K562 (cell line): ENCODE data around the gene CAMK2A. TPM values are rescaled to one million over a fixed set of nuclear protein-coding genes. Genes with fewer than 3 reads are reported as not detected.

ENCODE experiments used
- ATAC-seq: fragments of 200-7000 bp; cut with Tn5 transposase; 3 replicates; pipeline ENCODE4 v1.9.1; 2020; ENCODE audit warnings: moderate library complexity
- BruUV-seq: library from RNA; stranded (reverse); fragments of 400-500 nt; replicated peaks from 2 replicates; lab custom pipeline; 2021; lab: Mats Ljungman, UMichigan
- CTCF ChIA-PET: fragments of 300-600 bp; formaldehyde crosslinking; extraction: SDS; loops from one replicate; lab custom pipeline; 2021; ENCODE audit warnings: low intra/inter-chr PET ratio; lab: Yijun Ruan, JAX
- POLR2A ChIA-PET: fragments of 300-600, 350-650 bp; sonication (Branson Sonifier 250); formaldehyde crosslinking; extraction: SDS; loops from one replicate; lab custom pipeline; 2021; ENCODE audit warnings: antibody characterized with exemption, inconsistent platforms; lab: Yijun Ruan, JAX
- DNase-seq, 4 experiments: peaks; one replicate each; pipeline versions ENCODE4 v3.0.0 to v3.0.0-alpha.2; 2011 to 2018; ENCODE audit warnings: low spot score in 3 of 4, mixed read lengths in 3 of 4; ENCODE audit errors: extremely low read depth in 1 of 4
- FAIRE-seq: peaks from 2 replicates; lab custom pipeline; 2011; peaks lifted over from hg19 to GRCh38; lab: Jason Lieb, UNC
- H2AFZ ChIP-seq: 2 replicates; pipeline ENCODE4 v1.6.0; 2011; ENCODE audit warnings: low read depth, low read length, control low read depth, inconsistent platforms
- H3K27ac ChIP-seq: fragments of 200-600 bp; 3 replicates; pipeline ENCODE4 v1.8.0; 2011; ENCODE audit warnings: low read depth, mild to moderate bottlenecking, control low read depth, inconsistent platforms, low read length, moderate library complexity, mixed read lengths; ENCODE audit errors: extremely low read depth
- H3K27me3 ChIP-seq, 2 experiments: fragments of 300-600 bp in 1 of 2; 2 replicates in 1 of 2; 3 replicates in 1 of 2; pipeline versions ENCODE4 v1.6.0 to v1.8.0; 2011; ENCODE audit warnings: inconsistent platforms in 2 of 2, low read length in 2 of 2, mild to moderate bottlenecking in 1 of 2, mixed read lengths in 1 of 2, moderate library complexity in 1 of 2; ENCODE audit not compliant: control insufficient read depth in 2 of 2, insufficient read depth in 2 of 2
- H3K36me3 ChIP-seq: fragments of 300-600 bp; 3 replicates; pipeline ENCODE4 v1.8.0; 2011; ENCODE audit warnings: mild to moderate bottlenecking, low read length, inconsistent platforms; ENCODE audit not compliant: control insufficient read depth, insufficient read depth
- H3K4me1 ChIP-seq, 2 experiments: fragments of 200-600 bp in 1 of 2; replicated peaks in 1 of 2; 2 replicates in 1 of 2; 3 replicates in 1 of 2; pipeline versions ENCODE4 v1.5.1 to v1.8.0; 2011; ENCODE audit warnings: inconsistent platforms in 2 of 2, low read length in 2 of 2, mild to moderate bottlenecking in 1 of 2, mixed read lengths in 1 of 2, moderate library complexity in 1 of 2; ENCODE audit not compliant: control insufficient read depth in 2 of 2, insufficient read depth in 2 of 2
- H3K4me2 ChIP-seq: 2 replicates; pipeline ENCODE4 v1.6.1; 2011; ENCODE audit warnings: low read length, control low read depth, inconsistent platforms, mixed read lengths; ENCODE audit not compliant: insufficient read depth
- H3K4me3 ChIP-seq: fragments of 200-600 bp; sonication (generic), shearing (Covaris generic); 2 replicates; pipeline ENCODE4 v1.5.1; 2016; ENCODE audit warnings: control low read depth, inconsistent platforms
- H3K79me2 ChIP-seq: fragments of 200-600 bp; 3 replicates; pipeline ENCODE4 v1.8.0; 2011; ENCODE audit warnings: low read length, inconsistent platforms; ENCODE audit not compliant: control insufficient read depth, insufficient read depth
- H3K9ac ChIP-seq, 2 experiments: 2 replicates each; pipeline versions ENCODE4 v1.6.0 to v1.6.1; 2011; ENCODE audit warnings: low read depth in 2 of 2, low read length in 2 of 2, control low read depth in 1 of 2, inconsistent platforms in 1 of 2, mild to moderate bottlenecking in 1 of 2, mixed read lengths in 1 of 2; ENCODE audit not compliant: insufficient read depth in 1 of 2
- H3K9me1 ChIP-seq: one replicate; pipeline ENCODE4 v1.6.0; 2011; ENCODE audit warnings: inconsistent platforms, mild to moderate bottlenecking, low read length, moderate library complexity; ENCODE audit not compliant: control insufficient read depth, insufficient read depth
- H3K9me3 ChIP-seq: replicated peaks from 2 replicates; pipeline ENCODE4 v1.5.1; 2011; ENCODE audit warnings: low read depth, low read length, inconsistent platforms; ENCODE audit not compliant: control insufficient read depth, insufficient read depth
- H4K20me1 ChIP-seq: replicated peaks from 2 replicates; pipeline ENCODE4 v1.6.1; 2011; ENCODE audit warnings: low read length, inconsistent platforms, mixed read lengths; ENCODE audit not compliant: control insufficient read depth, insufficient read depth
- RB1 ChIP-seq: fragments of 450-650 bp; IDR thresholded peaks from 2 replicates; pipeline ENCODE4 v1.6.1; 2017; ENCODE audit warnings: low read depth, mild to moderate bottlenecking
- WGBS: fragments of 100-300 bp; shearing (Covaris generic); methylation state at CpG from one replicate; pipeline ENCODE4 v1.1.6; 2016; ENCODE audit warnings: low coverage, mixed read lengths; ENCODE audit not compliant: insufficient coverage; ENCODE audit errors: missing lambda C conversion rate; 5-methylcytosine and 5-hydroxymethylcytosine counted together
- in situ Hi-C: fragments of 300-500 bp; cut with MboI; formaldehyde crosslinking; loops from 4 replicates; pipeline ENCODE4 v1.15.0; 2018; ENCODE audit warnings: inconsistent platforms, mixed read lengths
- intact Hi-C: fragments of 100-400 bp; cut with micrococcal nuclease; formaldehyde crosslinking; loops from 2 replicates; pipeline ENCODE4 v1.14.2; 2022
- polyA plus RNA-seq, 8 experiments: library from polyadenylated mRNA; depleted of rRNA in 4 of 8; stranded (reverse) in 5 of 8; unstranded in 3 of 8; fragments of >200 nt; fragmentation: Nextera tagmentation in 2 of 8; fragmentation: Illumina TruSeq in 1 of 8; extraction: Ambion mirVana in 2 of 8; extraction: Trizol in 1 of 8; gene quantifications; 2 replicates each; pipeline versions ENCODE4 v1.2.1 to v1.2.3, GENCODE V29; 2011 to 2014; ENCODE audit warnings: inconsistent platforms in 1 of 8, missing spikeins in 1 of 8
- total RNA-seq, 7 experiments: library from RNA; depleted of rRNA in 6 of 7; stranded (reverse); fragments of >200 nt in 6 of 7; fragmentation: Illumina TruSeq in 2 of 7; extraction: Trizol in 2 of 7; gene quantifications; 2 replicates each; pipeline versions ENCODE4 v1.2.1 to v1.2.3, GENCODE V29; 2011 to 2021; ENCODE audit warnings: low replicate concordance in 1 of 7
- TF ChIP-seq, protein P1 (sequence below), 3 experiments: fragments of 200-800 bp in 1 of 3; sonication (Bioruptor generic) in 1 of 3; sonication (generic) in 1 of 3; formaldehyde crosslinking in 1 of 3; IDR thresholded peaks; 2 replicates each; pipeline versions ENCODE4 v1.6.1 to v1.8.0; 2016 to 2022; ENCODE audit warnings: mild to moderate bottlenecking in 2 of 3, missing compliant biosample characterization in 2 of 3, missing genetic modification characterization in 2 of 3, missing genetic modification reagents in 1 of 3
- TF ChIP-seq, protein P2 (sequence below), 3 experiments: IDR thresholded peaks in 2 of 3; conservative IDR thresholded peaks in 1 of 3; 2 replicates each; pipeline ENCODE4 v1.5.1; 2011 to 2012; ENCODE audit warnings: low read length in 3 of 3, mild to moderate bottlenecking in 3 of 3, control low read depth in 2 of 3, improper control_type of control experiment in 1 of 3, inconsistent platforms in 1 of 3, low read depth in 1 of 3, mixed read lengths in 1 of 3, moderate library complexity in 1 of 3; ENCODE audit not compliant: insufficient read depth in 2 of 3
- TF ChIP-seq, protein P3 (sequence below): IDR thresholded peaks from 2 replicates; pipeline ENCODE4 v1.6.1; 2011; ENCODE audit warnings: borderline replicate concordance, low read depth, mild to moderate bottlenecking, moderate library complexity, low read length; ENCODE audit not compliant: insufficient read depth, poor library complexity, severe bottlenecking

Gene CAMK2A
- total and polyA plus RNA-seq, 9 of the 15 experiments (the other 6 are each of a cell fraction or from before 2014, with no cell fraction given), result 0.01 to 0.18 (median 0.04) TPM; not detected in 6

DNA sequence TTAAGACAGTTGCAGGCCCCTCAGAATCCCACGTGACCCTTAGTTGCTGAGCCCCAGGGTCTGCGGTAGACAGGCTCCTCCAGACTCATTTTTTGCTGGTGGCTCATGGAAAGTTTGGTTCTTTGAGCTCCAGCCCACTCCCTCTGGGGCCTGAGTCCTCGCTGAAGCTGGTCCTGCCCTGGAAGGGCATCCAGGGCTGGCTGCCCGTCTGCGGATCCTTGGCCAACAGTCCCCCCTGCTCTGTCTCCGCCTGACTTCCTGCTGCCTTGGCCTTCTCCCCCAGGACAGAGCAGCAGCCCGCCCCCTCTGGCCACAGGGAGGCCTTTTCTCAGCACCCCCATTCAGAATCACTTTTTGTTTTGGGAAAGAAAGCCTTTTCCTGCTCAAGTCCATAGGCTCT is 75.3 kb downstream of the CAMK2A start:
- 29% methylated on average over 7 of the region's 7 CpGs for WGBS

More for the DNA sequence above, 75.3 kb downstream of the CAMK2A start:
- Histone ChIP-seq H3K9ac (0 out of 4 replicates have a peak overlapping the region, but pooled peaks of 1 of the 2 experiments have one; percentile 56), H3K4me2 (no peak overlapping the region), H3K4me1 (peaks cover 4 to 5% of the 10 kb centered on the region in 2 experiments; a peak in 3 of 5 replicates), H3K9me3 (no peaks in the 10 kb centered on the region), H3K36me3 (no peaks in the 10 kb centered on the region), H3K79me2 (no peaks in the 10 kb centered on the region), H3K9me1 (no peaks in the 10 kb centered on the region), H3K4me3 (no peak overlapping the region), H4K20me1 (0 out of 2 replicates have a peak, but pooled peaks cover 4% of the 10 kb centered on the region), H3K27me3 (peaks cover under 1 to 27% of the 10 kb centered on the region in 2 experiments; a peak in 4 of 5 replicates), H3K27ac (no peak overlapping the region)
- ChIA-PET POLR2A (no interaction called here), CTCF (interaction anchor here (1.1 to 1.5 kb wide), 2 partner anchors 53 to 86 kb away, joined by 3 to 4 read pairs; no protein-coding TSS in a partner anchor)
- ATAC-seq (peak; percentile 48; the same call in 2 of the 3 replicates), FAIRE-seq (no peak), DNase-seq (peak in 3 of 4 experiments; percentile 55 to 62 (median 58))
- in situ Hi-C loops (loop anchor here (10.0 kb wide), 1 partner anchor 579 kb away; no protein-coding TSS in a partner anchor), intact Hi-C loops (no loop called here)
- BruUV-seq, result no TSS peak
- TF ChIP-seq, protein P1, sequence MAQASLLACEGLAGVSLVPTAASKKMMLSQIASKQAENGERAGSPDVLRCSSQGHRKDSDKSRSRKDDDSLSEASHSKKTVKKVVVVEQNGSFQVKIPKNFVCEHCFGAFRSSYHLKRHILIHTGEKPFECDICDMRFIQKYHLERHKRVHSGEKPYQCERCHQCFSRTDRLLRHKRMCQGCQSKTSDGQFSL (CRISPR knock-in tag; IDR thresholded peaks at IDR 0.05), result peak; percentile 39; the same call in 1 of the 2 replicates
- TF ChIP-seq, protein P1 (tag; IDR thresholded peaks at IDR 0.05), result 0 out of 4 replicates have a peak, but pooled peaks of 1 of the 2 experiments have one; percentile 30
- no peak for TF ChIP-seq RB1
- TF ChIP-seq, protein P2, sequence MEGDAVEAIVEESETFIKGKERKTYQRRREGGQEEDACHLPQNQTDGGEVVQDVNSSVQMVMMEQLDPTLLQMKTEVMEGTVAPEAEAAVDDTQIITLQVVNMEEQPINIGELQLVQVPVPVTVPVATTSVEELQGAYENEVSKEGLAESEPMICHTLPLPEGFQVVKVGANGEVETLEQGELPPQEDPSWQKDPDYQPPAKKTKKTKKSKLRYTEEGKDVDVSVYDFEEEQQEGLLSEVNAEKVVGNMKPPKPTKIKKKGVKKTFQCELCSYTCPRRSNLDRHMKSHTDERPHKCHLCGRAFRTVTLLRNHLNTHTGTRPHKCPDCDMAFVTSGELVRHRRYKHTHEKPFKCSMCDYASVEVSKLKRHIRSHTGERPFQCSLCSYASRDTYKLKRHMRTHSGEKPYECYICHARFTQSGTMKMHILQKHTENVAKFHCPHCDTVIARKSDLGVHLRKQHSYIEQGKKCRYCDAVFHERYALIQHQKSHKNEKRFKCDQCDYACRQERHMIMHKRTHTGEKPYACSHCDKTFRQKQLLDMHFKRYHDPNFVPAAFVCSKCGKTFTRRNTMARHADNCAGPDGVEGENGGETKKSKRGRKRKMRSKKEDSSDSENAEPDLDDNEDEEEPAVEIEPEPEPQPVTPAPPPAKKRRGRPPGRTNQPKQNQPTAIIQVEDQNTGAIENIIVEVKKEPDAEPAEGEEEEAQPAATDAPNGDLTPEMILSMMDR (IDR thresholded peaks at IDR 0.05 in 2 of 3, conservative IDR thresholded peaks at IDR 0.05 in 1 of 3; ENCODE audit: insufficient read depth in 2 of 3, low read depth in 1 of 3, low read length in 3 of 3), result peak; percentile 37 to 48 (median 38); a peak in 4 of 6 replicates
- TF ChIP-seq, protein P3, sequence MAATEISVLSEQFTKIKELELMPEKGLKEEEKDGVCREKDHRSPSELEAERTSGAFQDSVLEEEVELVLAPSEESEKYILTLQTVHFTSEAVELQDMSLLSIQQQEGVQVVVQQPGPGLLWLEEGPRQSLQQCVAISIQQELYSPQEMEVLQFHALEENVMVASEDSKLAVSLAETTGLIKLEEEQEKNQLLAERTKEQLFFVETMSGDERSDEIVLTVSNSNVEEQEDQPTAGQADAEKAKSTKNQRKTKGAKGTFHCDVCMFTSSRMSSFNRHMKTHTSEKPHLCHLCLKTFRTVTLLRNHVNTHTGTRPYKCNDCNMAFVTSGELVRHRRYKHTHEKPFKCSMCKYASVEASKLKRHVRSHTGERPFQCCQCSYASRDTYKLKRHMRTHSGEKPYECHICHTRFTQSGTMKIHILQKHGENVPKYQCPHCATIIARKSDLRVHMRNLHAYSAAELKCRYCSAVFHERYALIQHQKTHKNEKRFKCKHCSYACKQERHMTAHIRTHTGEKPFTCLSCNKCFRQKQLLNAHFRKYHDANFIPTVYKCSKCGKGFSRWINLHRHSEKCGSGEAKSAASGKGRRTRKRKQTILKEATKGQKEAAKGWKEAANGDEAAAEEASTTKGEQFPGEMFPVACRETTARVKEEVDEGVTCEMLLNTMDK, result peak; percentile 41
- TF ChIP-seq, all 486 proteins: peak for 3
- H2AFZ ChIP-seq, result peak overlapping the region; percentile 26; the same call in 1 of the 2 replicates
